ENCODE measurements around the gene EIF3CL. TPM values are rescaled to one million over a fixed set of nuclear protein-coding genes. Genes with fewer than 3 reads are reported as not detected.
"Not testable (repeated sequence)": the region's sequence is repeated elsewhere in the genome, so short reads cannot be mapped to it uniquely, and the experiment has no call there.

EIF3CL gene
- total RNA-seq, 2 donors from 2014 or later = 94.2 to 157 TPM

DNA sequence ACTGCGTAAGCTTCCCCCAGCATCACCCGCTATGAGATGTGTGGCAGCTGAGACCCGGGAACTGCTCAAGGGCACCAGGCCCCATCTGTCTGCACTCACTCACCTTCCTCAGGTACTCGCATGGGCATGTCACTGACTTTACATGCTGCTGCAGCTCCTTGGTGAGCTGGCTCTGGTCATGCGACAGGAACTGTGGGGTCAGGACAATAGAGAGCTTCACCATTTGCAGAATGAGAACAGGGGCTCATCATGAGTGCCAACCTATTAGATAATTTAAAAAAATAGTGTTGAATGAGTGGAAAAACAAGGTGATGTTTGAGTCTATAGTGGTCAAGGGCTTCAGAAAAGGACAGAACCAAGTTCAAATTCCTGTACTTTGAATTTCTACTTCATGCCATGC lies 41.0 kb downstream of the EIF3CL start:
- ATAC-seq; intact Hi-C loops (cut with DNase I); H3K4me1 ChIP-seq; H3K4me3 ChIP-seq; DNase-seq; H3K9me3 ChIP-seq; H3K36me3 ChIP-seq (replicated peaks in 1 of 2; ENCODE audit: insufficient read depth in 1 of 2, low read depth in 2 of 2); H3K27ac ChIP-seq; H3K27me3 ChIP-seq: not testable (repeated sequence)
- WGBS, 2 donors = 100% methylated on average over 1 to 2 of the region's 5 CpGs

DNA sequence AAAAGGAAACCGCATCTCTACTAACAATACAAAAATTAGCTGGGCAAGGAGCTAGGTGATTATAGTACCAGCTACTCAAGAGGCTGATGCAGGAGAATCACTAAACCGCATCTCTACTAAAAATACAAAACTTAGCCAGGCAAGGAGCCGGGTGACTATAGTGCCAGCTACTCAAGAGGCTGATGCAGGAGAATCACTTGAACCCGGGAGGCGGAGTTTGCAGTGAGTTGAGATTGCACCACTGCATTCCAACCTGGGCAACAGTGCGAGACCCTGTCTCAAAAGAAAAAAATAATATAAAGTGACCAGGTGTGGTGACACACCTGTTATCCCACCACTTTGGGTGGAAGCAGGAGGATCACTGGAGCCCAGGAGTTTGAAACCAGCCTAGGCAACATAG lies 65.4 kb downstream of the EIF3CL start:
- WGBS, 2 donors = 75 to 90% methylated on average over 5 of the region's 6 CpGs
- ATAC-seq; H3K36me3 ChIP-seq (replicated peaks in 1 of 2; ENCODE audit: insufficient read depth in 1 of 2, low read depth in 2 of 2); H3K4me1 ChIP-seq; H3K9me3 ChIP-seq; intact Hi-C loops (cut with DNase I); DNase-seq; H3K4me3 ChIP-seq; H3K27ac ChIP-seq; H3K27me3 ChIP-seq: not testable (repeated sequence)

DNA sequence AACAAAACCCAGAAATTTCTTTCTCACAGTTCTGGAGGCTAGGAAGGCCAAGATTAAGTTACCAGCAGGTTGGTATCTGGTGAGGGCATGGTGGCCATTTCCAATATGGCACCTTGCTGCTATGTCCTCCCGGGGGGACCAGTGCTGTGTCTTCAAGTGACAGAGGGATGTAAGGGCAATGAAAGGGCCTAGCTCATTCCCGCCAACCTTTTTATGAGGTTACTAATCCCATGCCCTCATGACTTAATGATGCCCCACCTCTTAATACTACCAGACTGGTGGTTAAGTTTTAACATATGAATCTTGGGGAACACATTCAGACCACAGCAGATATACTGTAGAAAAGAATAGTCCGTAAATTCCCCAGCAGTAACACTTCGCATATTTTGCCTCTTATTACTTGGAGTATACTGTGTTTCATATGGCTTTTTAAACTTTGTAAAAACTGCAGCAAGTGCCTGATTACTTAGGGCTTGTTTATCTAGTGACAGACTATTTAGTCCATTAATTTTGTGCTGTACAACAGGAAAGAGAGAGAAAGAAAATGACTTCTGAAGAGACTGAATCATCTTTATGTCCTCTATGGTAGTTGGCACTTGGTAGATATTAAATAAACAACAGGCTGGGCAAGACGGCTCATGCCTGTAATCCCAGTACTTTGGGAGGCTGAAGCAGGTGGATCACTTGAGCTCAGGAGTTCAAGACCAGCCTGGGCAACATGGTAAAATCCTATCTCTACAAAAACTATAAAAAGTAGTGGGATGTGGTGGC lies 66.5 kb downstream of the EIF3CL start:
- H3K4me3 ChIP-seq; H3K27me3 ChIP-seq; H3K4me1 ChIP-seq; H3K27ac ChIP-seq; DNase-seq; H3K9me3 ChIP-seq; ATAC-seq; intact Hi-C loops (cut with DNase I); H3K36me3 ChIP-seq (replicated peaks in 1 of 2; ENCODE audit: insufficient read depth in 1 of 2, low read depth in 2 of 2): not testable (repeated sequence)
- 65 to 70% methylated on average over 4 to 5 of the region's 5 CpGs for WGBS, 2 donors

DNA sequence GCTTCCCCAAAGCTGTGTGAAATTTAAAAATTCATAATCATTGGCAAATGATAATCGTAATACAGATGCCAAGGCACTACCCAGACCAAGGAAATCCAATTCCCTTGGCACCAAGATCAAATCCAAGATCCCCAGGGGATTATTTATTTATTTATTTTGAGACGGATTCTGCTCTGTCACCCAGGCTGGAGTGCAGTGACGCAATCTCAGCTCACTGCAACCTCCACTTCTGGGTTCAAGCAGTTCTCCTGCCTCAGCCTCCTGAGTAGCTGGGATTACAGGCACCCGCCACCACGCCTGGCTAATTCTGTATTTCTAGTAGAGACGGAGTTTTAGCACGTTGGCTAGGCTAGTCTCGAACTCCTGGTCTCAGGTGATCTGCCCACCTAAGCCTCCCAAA lies 68.0 kb downstream of the EIF3CL start:
- H3K27ac ChIP-seq; intact Hi-C loops (cut with DNase I); H3K4me3 ChIP-seq; H3K36me3 ChIP-seq (replicated peaks in 1 of 2; ENCODE audit: insufficient read depth in 1 of 2, low read depth in 2 of 2); ATAC-seq; H3K27me3 ChIP-seq; DNase-seq; H3K4me1 ChIP-seq; H3K9me3 ChIP-seq: not testable (repeated sequence)
- 81 to 90% methylated on average over 8 of the region's 8 CpGs for WGBS, 2 donors

DNA sequence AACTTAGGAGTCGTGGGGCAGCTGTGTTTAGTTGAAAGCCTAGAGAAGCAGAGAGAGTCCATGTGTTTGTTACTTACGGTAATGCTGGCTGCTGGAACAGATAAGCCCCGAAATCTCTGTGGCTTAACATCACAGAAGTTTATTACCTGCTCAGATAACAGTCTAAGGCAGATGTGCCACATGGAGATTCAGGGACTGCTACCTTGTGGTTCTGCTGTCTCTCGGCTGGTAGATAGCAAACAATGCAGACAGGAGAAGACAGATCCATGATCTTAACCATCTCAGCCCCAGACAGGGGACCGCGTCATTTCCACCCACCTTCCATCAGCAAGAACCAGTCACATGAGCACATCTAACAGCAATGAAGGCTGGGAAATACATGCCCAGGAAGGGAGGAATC lies 71.0 kb downstream of the EIF3CL start:
- H3K36me3 ChIP-seq (replicated peaks in 1 of 2; ENCODE audit: insufficient read depth in 1 of 2, low read depth in 2 of 2); H3K27me3 ChIP-seq; ATAC-seq; H3K9me3 ChIP-seq; DNase-seq; H3K4me1 ChIP-seq; H3K27ac ChIP-seq; H3K4me3 ChIP-seq; intact Hi-C loops (cut with DNase I): not testable (repeated sequence)
- 51 to 63% methylated on average over 4 to 6 of the region's 6 CpGs for WGBS, 2 donors

DNA sequence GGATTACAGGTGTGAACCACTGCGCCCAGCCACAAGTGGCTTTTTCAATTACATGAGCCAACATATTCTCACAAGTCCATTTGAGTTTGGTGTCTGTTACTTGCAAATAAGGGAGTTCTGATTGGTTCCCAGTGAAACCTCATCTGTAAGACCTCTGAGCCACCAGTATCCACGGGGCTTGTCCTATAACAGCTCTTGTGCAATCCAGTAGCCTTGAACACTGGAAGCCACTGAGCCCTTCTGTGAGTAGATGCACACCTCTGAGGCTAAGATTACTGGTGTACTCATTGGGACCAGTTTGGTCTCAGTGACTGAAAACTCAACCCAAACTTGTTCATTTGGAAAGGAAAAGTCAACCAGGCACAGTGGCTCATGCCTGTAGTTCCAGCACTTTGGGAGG lies 72.7 kb downstream of the EIF3CL start:
- intact Hi-C loops (cut with DNase I); ATAC-seq; H3K36me3 ChIP-seq (replicated peaks in 1 of 2; ENCODE audit: insufficient read depth in 1 of 2, low read depth in 2 of 2); H3K27me3 ChIP-seq; H3K4me3 ChIP-seq; H3K4me1 ChIP-seq; DNase-seq; H3K9me3 ChIP-seq; H3K27ac ChIP-seq: not testable (repeated sequence)
- 68 to 100% methylated on average over 1 to 2 of the region's 2 CpGs for WGBS, 2 donors

DNA sequence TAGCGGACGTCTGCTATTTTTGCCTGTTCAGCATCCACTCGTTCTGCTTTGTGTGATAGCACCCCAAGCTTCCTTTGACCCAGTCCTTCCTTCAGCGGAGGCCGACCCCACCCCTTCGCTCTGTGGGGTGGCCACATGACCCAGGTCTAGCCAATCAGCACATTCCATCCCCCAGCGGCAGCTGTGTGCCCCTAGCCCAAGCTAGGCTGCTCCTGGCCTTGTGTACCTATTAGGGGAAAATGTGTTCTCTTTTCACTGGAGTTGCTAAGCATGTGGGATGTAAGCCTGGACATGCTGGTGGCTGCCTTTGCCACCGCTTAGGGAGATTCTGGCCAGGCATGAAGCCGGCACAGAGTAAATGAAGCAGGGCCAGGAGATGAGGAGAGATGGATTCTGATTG lies 73.4 kb downstream of the EIF3CL start:
- H3K27me3 ChIP-seq; ATAC-seq; H3K27ac ChIP-seq; H3K9me3 ChIP-seq; H3K36me3 ChIP-seq (replicated peaks in 1 of 2; ENCODE audit: insufficient read depth in 1 of 2, low read depth in 2 of 2); intact Hi-C loops (cut with DNase I); H3K4me3 ChIP-seq; H3K4me1 ChIP-seq: not testable (repeated sequence)
- DNase-seq = peak in 1 of 4 donors; percentile 1
- 28 to 34% methylated on average over 6 to 7 of the region's 9 CpGs for WGBS, 2 donors

Small RNAs within 50 kb of the gene (microRNA-seq; reads per million reads assigned to microRNA genes)
- gene MIR6862-1 (ENCODE audit: borderline number of aligned reads in 2 of 2, borderline replicate concordance in 2 of 2) = 0 reads per million in 2 donors

Small RNAs within 50 kb of the gene (small RNA-seq; reads per million reads assigned to genes)
- gene AC138904.2 (not detected), gene MIR6862-1 (not detected)

Other genes with a start within 250 kb of the EIF3CL start
- gene XPO6, start 191.9 kb downstream of the EIF3CL start, total RNA-seq = 100 to 1,000 TPM in 1 of 2 donors, 10 to 100 TPM in 1; 54.7 to 103 TPM
- 1 to 10 TPM; 1.3 to 2.6 TPM for gene SBK1, start 111.3 kb downstream of the EIF3CL start, total RNA-seq
- 10 to 100 TPM in 1 of 2 donors, not detected in 1; 13.8 TPM for gene NPIPB6, start 40.3 kb downstream of the EIF3CL start, total RNA-seq
- gene NPIPB7, start 68.5 kb upstream of the EIF3CL start, total RNA-seq = not detected
- 10 to 100 TPM; 28.0 to 29.6 TPM for gene CLN3, start 88.2 kb upstream of the EIF3CL start, total RNA-seq
- gene APOBR, start 90.8 kb upstream of the EIF3CL start, total RNA-seq = 1 to 10 TPM; 1.0 to 2.0 TPM
- not detected for gene IL27, start 103.0 kb upstream of the EIF3CL start, total RNA-seq
- gene NUPR1, start 135.1 kb upstream of the EIF3CL start, total RNA-seq = 10 to 100 TPM; 32.0 to 92.4 TPM
- gene SGF29, start 150.1 kb upstream of the EIF3CL start, total RNA-seq = 10 to 100 TPM; 25.2 to 30.7 TPM
- gene SULT1A2, start 193.2 kb upstream of the EIF3CL start, total RNA-seq = 1 to 10 TPM; 1.3 to 2.3 TPM
- 10 to 100 TPM; 26.7 to 35.6 TPM for gene SULT1A1, start 206.2 kb upstream of the EIF3CL start, total RNA-seq
- gene NPIPB8, start 234.2 kb upstream of the EIF3CL start, total RNA-seq = under 1 TPM in 1 of 2 donors, not detected in 1; 0.52 TPM

Data from body of pancreas (tissue), 4 donors.